ENCODE measurements around the gene BAD.

BAD gene

GRCh38 chr11:64259533-64260067, 24.9 kb downstream of the BAD start:
- no peak for TF ChIP-seq TAF1 (IDR thresholded peaks at IDR 0.05; ENCODE audit: borderline replicate concordance, insufficient read depth, low read length)
- TF ChIP-seq FOXP2 (optimal IDR thresholded peaks at IDR 0.05; ENCODE audit: borderline replicate concordance, extremely low read depth, extremely low read length, insufficient read depth), result no peak
- TF ChIP-seq POLR2AphosphoS5 (IDR thresholded peaks at IDR 0.05; ENCODE audit: low read depth, low read length), result no peak
- no peak for TF ChIP-seq SIN3A (IDR thresholded peaks at IDR 0.05; ENCODE audit: borderline replicate concordance, insufficient read depth, low read length)
- TF ChIP-seq, protein P1, sequence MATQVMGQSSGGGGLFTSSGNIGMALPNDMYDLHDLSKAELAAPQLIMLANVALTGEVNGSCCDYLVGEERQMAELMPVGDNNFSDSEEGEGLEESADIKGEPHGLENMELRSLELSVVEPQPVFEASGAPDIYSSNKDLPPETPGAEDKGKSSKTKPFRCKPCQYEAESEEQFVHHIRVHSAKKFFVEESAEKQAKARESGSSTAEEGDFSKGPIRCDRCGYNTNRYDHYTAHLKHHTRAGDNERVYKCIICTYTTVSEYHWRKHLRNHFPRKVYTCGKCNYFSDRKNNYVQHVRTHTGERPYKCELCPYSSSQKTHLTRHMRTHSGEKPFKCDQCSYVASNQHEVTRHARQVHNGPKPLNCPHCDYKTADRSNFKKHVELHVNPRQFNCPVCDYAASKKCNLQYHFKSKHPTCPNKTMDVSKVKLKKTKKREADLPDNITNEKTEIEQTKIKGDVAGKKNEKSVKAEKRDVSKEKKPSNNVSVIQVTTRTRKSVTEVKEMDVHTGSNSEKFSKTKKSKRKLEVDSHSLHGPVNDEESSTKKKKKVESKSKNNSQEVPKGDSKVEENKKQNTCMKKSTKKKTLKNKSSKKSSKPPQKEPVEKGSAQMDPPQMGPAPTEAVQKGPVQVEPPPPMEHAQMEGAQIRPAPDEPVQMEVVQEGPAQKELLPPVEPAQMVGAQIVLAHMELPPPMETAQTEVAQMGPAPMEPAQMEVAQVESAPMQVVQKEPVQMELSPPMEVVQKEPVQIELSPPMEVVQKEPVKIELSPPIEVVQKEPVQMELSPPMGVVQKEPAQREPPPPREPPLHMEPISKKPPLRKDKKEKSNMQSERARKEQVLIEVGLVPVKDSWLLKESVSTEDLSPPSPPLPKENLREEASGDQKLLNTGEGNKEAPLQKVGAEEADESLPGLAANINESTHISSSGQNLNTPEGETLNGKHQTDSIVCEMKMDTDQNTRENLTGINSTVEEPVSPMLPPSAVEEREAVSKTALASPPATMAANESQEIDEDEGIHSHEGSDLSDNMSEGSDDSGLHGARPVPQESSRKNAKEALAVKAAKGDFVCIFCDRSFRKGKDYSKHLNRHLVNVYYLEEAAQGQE (IDR thresholded peaks at IDR 0.05; ENCODE audit: insufficient read depth in 1 of 2, low read depth in 2 of 2, low read length in 2 of 2), result no peak

DNA sequence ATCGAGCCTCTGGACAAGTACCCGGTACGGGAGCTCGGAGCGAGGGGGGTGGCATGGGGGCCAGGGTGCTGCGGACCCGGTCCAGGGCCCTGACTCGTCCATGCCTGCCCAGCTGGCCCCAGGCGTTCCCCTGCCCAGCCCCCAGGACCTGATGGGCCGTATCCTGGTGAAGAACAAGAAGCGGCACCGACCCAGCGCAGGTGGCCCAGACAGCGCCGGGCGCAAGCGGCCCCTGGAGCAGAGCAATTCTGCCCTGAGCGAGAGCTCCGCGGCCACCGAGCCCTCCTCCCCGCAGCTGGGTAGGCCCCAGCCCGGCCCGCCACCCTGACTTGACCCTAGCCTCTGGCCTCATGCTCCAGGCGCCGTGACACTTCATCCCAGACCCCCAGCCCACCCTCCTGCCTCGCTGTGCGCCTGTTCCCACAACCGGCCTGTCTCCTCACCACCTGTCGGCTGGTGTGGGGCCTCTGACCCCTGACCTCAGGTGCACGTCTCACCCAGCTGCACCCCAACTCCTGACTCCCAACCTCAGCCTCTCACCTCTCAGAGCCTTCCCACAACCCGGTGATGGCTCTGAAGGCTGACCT, 25.4 kb downstream of the BAD start:
- TF ChIP-seq, protein P1 (IDR thresholded peaks at IDR 0.05; ENCODE audit: insufficient read depth in 1 of 2, low read depth in 2 of 2, low read length in 2 of 2), result no peak
- no peak for TF ChIP-seq SIN3A (IDR thresholded peaks at IDR 0.05; ENCODE audit: borderline replicate concordance, insufficient read depth, low read length)
- no peak for TF ChIP-seq TAF1 (IDR thresholded peaks at IDR 0.05; ENCODE audit: borderline replicate concordance, insufficient read depth, low read length)
- TF ChIP-seq FOXP2 (optimal IDR thresholded peaks at IDR 0.05; ENCODE audit: borderline replicate concordance, extremely low read depth, extremely low read length, insufficient read depth), result no peak
- TF ChIP-seq POLR2AphosphoS5 (IDR thresholded peaks at IDR 0.05; ENCODE audit: low read depth, low read length), result no peak

GRCh38 chr11:64258356-64258755, 26.1 kb downstream of the BAD start:
- TF ChIP-seq, protein P1 (IDR thresholded peaks at IDR 0.05; ENCODE audit: insufficient read depth in 1 of 2, low read depth in 2 of 2, low read length in 2 of 2), result no peak
- TF ChIP-seq TAF1 (IDR thresholded peaks at IDR 0.05; ENCODE audit: borderline replicate concordance, insufficient read depth, low read length) (no peak), POLR2AphosphoS5 (IDR thresholded peaks at IDR 0.05; ENCODE audit: low read depth, low read length) (no peak), SIN3A (IDR thresholded peaks at IDR 0.05; ENCODE audit: borderline replicate concordance, insufficient read depth, low read length) (no peak), FOXP2 (optimal IDR thresholded peaks at IDR 0.05; ENCODE audit: borderline replicate concordance, extremely low read depth, extremely low read length, insufficient read depth) (no peak)

GRCh38 chr11:64256300-64256699, 28.2 kb downstream of the BAD start:
- TF ChIP-seq TAF1 (IDR thresholded peaks at IDR 0.05; ENCODE audit: borderline replicate concordance, insufficient read depth, low read length), result no peak
- no peak for TF ChIP-seq SIN3A (IDR thresholded peaks at IDR 0.05; ENCODE audit: borderline replicate concordance, insufficient read depth, low read length)
- TF ChIP-seq, protein P1 (IDR thresholded peaks at IDR 0.05; ENCODE audit: insufficient read depth in 1 of 2, low read depth in 2 of 2, low read length in 2 of 2), result no peak
- no peak for TF ChIP-seq FOXP2 (optimal IDR thresholded peaks at IDR 0.05; ENCODE audit: borderline replicate concordance, extremely low read depth, extremely low read length, insufficient read depth)
- TF ChIP-seq POLR2AphosphoS5 (IDR thresholded peaks at IDR 0.05; ENCODE audit: low read depth, low read length), result no peak

Data from PFSK-1 (cell line).